ENCODE results near the gene LMBRD2. TPM values are rescaled to one million over a fixed set of nuclear protein-coding genes. Genes with fewer than 3 reads are reported as not detected.

LMBRD2 gene
- total RNA-seq, 1 experiment from 2014 or later = 5.6 TPM

DNA sequence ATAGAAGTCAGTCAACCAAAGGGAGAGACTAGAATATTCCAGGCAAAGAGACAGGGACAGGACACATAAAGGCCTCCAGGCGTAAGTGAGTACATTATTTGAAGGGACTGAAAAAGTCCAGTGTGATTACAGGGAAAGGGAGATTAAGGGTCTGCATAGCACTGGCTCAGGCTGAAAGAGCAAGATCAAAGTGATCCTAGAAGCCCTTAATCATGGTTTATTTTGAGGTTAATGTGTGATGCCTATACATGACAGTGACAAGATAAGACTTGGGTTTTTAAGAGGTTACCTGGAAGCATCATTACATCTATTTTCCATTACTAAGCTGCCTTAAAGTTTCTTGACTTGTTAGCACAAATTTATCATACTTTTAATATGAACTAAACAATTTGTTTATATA, 25.8 kb downstream of the LMBRD2 start:
- Mint-ChIP-seq H3K4me1 (no peaks in the 10 kb centered on the region), H3K4me3 (no peak overlapping the region), H3K27ac (no peak overlapping the region), H3K27me3 (ENCODE audit: low read depth) (no peaks in the 10 kb centered on the region), H3K9me3 (peaks cover 10% of the 10 kb centered on the region), H3K36me3 (peaks cover 6% of the 10 kb centered on the region; the same call in 1 of the 2 replicates)
- TF ChIP-seq TP53 (CRISPR knock-in tag; IDR thresholded peaks at IDR 0.05) = no peak
- no peak for TF ChIP-seq ZNF671 (CRISPR knock-in tag; IDR thresholded peaks at IDR 0.05)
- TF ChIP-seq, protein P1, sequence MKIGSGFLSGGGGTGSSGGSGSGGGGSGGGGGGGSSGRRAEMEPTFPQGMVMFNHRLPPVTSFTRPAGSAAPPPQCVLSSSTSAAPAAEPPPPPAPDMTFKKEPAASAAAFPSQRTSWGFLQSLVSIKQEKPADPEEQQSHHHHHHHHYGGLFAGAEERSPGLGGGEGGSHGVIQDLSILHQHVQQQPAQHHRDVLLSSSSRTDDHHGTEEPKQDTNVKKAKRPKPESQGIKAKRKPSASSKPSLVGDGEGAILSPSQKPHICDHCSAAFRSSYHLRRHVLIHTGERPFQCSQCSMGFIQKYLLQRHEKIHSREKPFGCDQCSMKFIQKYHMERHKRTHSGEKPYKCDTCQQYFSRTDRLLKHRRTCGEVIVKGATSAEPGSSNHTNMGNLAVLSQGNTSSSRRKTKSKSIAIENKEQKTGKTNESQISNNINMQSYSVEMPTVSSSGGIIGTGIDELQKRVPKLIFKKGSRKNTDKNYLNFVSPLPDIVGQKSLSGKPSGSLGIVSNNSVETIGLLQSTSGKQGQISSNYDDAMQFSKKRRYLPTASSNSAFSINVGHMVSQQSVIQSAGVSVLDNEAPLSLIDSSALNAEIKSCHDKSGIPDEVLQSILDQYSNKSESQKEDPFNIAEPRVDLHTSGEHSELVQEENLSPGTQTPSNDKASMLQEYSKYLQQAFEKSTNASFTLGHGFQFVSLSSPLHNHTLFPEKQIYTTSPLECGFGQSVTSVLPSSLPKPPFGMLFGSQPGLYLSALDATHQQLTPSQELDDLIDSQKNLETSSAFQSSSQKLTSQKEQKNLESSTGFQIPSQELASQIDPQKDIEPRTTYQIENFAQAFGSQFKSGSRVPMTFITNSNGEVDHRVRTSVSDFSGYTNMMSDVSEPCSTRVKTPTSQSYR (CRISPR knock-in tag; IDR thresholded peaks at IDR 0.05) = no peak
- TF ChIP-seq, protein P2, sequence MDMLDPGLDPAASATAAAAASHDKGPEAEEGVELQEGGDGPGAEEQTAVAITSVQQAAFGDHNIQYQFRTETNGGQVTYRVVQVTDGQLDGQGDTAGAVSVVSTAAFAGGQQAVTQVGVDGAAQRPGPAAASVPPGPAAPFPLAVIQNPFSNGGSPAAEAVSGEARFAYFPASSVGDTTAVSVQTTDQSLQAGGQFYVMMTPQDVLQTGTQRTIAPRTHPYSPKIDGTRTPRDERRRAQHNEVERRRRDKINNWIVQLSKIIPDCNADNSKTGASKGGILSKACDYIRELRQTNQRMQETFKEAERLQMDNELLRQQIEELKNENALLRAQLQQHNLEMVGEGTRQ (CRISPR knock-in tag; IDR thresholded peaks at IDR 0.05) = no peak
- no peak for TF ChIP-seq ZNF423 (CRISPR knock-in tag; IDR thresholded peaks at IDR 0.05)
- TF ChIP-seq, protein P3, sequence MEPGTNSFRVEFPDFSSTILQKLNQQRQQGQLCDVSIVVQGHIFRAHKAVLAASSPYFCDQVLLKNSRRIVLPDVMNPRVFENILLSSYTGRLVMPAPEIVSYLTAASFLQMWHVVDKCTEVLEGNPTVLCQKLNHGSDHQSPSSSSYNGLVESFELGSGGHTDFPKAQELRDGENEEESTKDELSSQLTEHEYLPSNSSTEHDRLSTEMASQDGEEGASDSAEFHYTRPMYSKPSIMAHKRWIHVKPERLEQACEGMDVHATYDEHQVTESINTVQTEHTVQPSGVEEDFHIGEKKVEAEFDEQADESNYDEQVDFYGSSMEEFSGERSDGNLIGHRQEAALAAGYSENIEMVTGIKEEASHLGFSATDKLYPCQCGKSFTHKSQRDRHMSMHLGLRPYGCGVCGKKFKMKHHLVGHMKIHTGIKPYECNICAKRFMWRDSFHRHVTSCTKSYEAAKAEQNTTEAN (CRISPR knock-in tag; IDR thresholded peaks at IDR 0.05) = no peak
- no peak for TF ChIP-seq ELF4 (CRISPR knock-in tag; IDR thresholded peaks at IDR 0.05; ENCODE audit: low read depth)
- TF ChIP-seq RORB (CRISPR knock-in tag; IDR thresholded peaks at IDR 0.05) = no peak
- no peak for TF ChIP-seq TEAD4 (CRISPR knock-in tag; IDR thresholded peaks at IDR 0.05)
- no peak for TF ChIP-seq NR1H2 (CRISPR knock-in tag; IDR thresholded peaks at IDR 0.05)
- TF ChIP-seq FOXP1 (CRISPR knock-in tag; IDR thresholded peaks at IDR 0.05; ENCODE audit: borderline replicate concordance) = no peak
- TF ChIP-seq NR3C1 (CRISPR knock-in tag; conservative IDR thresholded peaks at IDR 0.05; ENCODE audit: low read depth) = no peak
- no peak for TF ChIP-seq NR2C2 (CRISPR knock-in tag; IDR thresholded peaks at IDR 0.05)
- TF ChIP-seq, protein P4, sequence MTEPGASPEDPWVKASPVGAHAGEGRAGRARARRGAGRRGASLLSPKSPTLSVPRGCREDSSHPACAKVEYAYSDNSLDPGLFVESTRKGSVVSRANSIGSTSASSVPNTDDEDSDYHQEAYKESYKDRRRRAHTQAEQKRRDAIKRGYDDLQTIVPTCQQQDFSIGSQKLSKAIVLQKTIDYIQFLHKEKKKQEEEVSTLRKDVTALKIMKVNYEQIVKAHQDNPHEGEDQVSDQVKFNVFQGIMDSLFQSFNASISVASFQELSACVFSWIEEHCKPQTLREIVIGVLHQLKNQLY (CRISPR knock-in tag; IDR thresholded peaks at IDR 0.05) = no peak
- no peak for TF ChIP-seq EMX1 (CRISPR knock-in tag; IDR thresholded peaks at IDR 0.05)
- no peak for TF ChIP-seq ZNF512 (CRISPR knock-in tag; IDR thresholded peaks at IDR 0.05; ENCODE audit: borderline replicate concordance)
- TF ChIP-seq IRF2 (CRISPR knock-in tag; IDR thresholded peaks at IDR 0.05; ENCODE audit: borderline replicate concordance, low read depth) = no peak
- ATAC-seq (no peak), DNase-seq (ENCODE audit: low spot score) (no peak)
- POLR2A ChIA-PET = no interaction called here
- CTCF ChIA-PET = interaction anchor here (1.6 kb wide), 1 partner anchor 47 kb away, joined by 5 read pairs; no protein-coding TSS in a partner anchor

DNA sequence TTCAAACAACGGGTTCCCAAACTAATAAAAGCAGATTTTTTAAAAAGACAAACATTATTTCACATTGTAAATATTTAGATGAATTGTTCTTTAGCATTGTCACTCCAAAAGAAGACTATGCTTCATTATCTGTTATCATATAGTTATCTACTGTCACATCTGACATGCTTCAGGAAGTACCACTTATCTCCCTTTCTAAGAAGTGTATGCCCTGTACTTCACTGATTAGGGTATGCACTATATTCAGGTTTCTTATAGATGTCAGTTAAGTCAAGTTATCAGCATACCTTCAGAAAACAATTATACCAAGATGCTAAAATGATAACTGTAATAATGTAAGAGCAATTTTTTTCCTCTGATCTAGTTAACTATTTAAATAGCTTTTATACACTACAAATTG, 40.4 kb downstream of the LMBRD2 start:
- CTCF ChIA-PET = interaction anchor here (1.7 kb wide), 1 partner anchor 32 kb away, joined by 9 read pairs; no protein-coding TSS in a partner anchor
- Mint-ChIP-seq H3K4me3 (no peak overlapping the region), H3K9me3 (no peaks in the 10 kb centered on the region), H3K36me3 (0 out of 2 replicates have a peak, but pooled peaks cover 2% of the 10 kb centered on the region), H3K27ac (no peak overlapping the region), H3K27me3 (ENCODE audit: low read depth) (no peaks in the 10 kb centered on the region), H3K4me1 (no peaks in the 10 kb centered on the region)
- ATAC-seq (no peak), DNase-seq (ENCODE audit: low spot score) (no peak)
- POLR2A ChIA-PET = no interaction called here
- TF ChIP-seq ZNF396 (CRISPR knock-in tag; IDR thresholded peaks at IDR 0.05; ENCODE audit: borderline replicate concordance) (no peak), TCF7 (CRISPR knock-in tag; IDR thresholded peaks at IDR 0.05; ENCODE audit: low read depth) (no peak), MAX (CRISPR knock-in tag; IDR thresholded peaks at IDR 0.05) (no peak), ZNF232 (CRISPR knock-in tag; IDR thresholded peaks at IDR 0.05) (no peak), ZNF423 (CRISPR knock-in tag; IDR thresholded peaks at IDR 0.05) (no peak)
- TF ChIP-seq, protein P5, sequence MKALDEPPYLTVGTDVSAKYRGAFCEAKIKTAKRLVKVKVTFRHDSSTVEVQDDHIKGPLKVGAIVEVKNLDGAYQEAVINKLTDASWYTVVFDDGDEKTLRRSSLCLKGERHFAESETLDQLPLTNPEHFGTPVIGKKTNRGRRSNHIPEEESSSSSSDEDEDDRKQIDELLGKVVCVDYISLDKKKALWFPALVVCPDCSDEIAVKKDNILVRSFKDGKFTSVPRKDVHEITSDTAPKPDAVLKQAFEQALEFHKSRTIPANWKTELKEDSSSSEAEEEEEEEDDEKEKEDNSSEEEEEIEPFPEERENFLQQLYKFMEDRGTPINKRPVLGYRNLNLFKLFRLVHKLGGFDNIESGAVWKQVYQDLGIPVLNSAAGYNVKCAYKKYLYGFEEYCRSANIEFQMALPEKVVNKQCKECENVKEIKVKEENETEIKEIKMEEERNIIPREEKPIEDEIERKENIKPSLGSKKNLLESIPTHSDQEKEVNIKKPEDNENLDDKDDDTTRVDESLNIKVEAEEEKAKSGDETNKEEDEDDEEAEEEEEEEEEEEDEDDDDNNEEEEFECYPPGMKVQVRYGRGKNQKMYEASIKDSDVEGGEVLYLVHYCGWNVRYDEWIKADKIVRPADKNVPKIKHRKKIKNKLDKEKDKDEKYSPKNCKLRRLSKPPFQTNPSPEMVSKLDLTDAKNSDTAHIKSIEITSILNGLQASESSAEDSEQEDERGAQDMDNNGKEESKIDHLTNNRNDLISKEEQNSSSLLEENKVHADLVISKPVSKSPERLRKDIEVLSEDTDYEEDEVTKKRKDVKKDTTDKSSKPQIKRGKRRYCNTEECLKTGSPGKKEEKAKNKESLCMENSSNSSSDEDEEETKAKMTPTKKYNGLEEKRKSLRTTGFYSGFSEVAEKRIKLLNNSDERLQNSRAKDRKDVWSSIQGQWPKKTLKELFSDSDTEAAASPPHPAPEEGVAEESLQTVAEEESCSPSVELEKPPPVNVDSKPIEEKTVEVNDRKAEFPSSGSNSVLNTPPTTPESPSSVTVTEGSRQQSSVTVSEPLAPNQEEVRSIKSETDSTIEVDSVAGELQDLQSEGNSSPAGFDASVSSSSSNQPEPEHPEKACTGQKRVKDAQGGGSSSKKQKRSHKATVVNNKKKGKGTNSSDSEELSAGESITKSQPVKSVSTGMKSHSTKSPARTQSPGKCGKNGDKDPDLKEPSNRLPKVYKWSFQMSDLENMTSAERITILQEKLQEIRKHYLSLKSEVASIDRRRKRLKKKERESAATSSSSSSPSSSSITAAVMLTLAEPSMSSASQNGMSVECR (CRISPR knock-in tag; IDR thresholded peaks at IDR 0.05; ENCODE audit: borderline replicate concordance) = no peak
- TF ChIP-seq, protein P6, sequence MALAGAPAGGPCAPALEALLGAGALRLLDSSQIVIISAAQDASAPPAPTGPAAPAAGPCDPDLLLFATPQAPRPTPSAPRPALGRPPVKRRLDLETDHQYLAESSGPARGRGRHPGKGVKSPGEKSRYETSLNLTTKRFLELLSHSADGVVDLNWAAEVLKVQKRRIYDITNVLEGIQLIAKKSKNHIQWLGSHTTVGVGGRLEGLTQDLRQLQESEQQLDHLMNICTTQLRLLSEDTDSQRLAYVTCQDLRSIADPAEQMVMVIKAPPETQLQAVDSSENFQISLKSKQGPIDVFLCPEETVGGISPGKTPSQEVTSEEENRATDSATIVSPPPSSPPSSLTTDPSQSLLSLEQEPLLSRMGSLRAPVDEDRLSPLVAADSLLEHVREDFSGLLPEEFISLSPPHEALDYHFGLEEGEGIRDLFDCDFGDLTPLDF (CRISPR knock-in tag; IDR thresholded peaks at IDR 0.05) = no peak

Data from WTC11 (cell line).